H1 (cell line): ENCODE results near the gene ARHGAP18. TPM values are rescaled to one million over a fixed set of nuclear protein-coding genes. Genes with fewer than 3 reads are reported as not detected.

Experiments used
- CTCF ChIA-PET: fragments of 300-600 bp; sonication (Branson Sonifier 250); formaldehyde crosslinking; loops from one replicate; lab custom pipeline; 2021; ENCODE audit not compliant: partially characterized antibody; lab: Charles Lee
- POLR2A ChIA-PET: fragments of 300-600 bp; sonication (Branson Sonifier 250); formaldehyde crosslinking; loops from one replicate; lab custom pipeline; 2021; ENCODE audit warnings: inconsistent platforms; ENCODE audit not compliant: partially characterized antibody; lab: Charles Lee
- DNase-seq, 2 experiments: peaks; one replicate each; pipeline versions ENCODE4 v3.0.0 to v3.0.0-alpha.2; 2010 to 2022; ENCODE audit warnings: low spot score in 2 of 2, low read depth in 1 of 2, mixed read lengths in 1 of 2
- FAIRE-seq: peaks from 2 replicates; lab custom pipeline; 2011; peaks lifted over from hg19 to GRCh38; lab: Jason Lieb, UNC
- H2AFZ ChIP-seq: 2 replicates; pipeline ENCODE4 v1.8.1; 2012; ENCODE audit warnings: low read length, inconsistent platforms
- H2AK5ac ChIP-seq: 2 replicates; pipeline ENCODE4 v1.6.1; 2013; ENCODE audit warnings: low read depth, low read length
- H2BK120ac ChIP-seq: replicated peaks from 2 replicates; pipeline ENCODE3; 2013; ENCODE audit warnings: low read depth, low read length, inconsistent platforms
- H2BK12ac ChIP-seq: 2 replicates; pipeline ENCODE4 v1.6.1; 2013; ENCODE audit warnings: low read depth, low read length
- H2BK15ac ChIP-seq: 2 replicates; pipeline ENCODE4 v1.6.1; 2013; ENCODE audit warnings: low read length
- H2BK20ac ChIP-seq: 2 replicates; pipeline ENCODE4 v1.6.1; 2013; ENCODE audit warnings: low read length
- H2BK5ac ChIP-seq: 2 replicates; pipeline ENCODE4 v1.6.1; 2013; ENCODE audit warnings: low read depth, low read length
- H3K14ac ChIP-seq: 2 replicates; pipeline ENCODE4 v1.6.1; 2013; ENCODE audit warnings: inconsistent platforms; ENCODE audit not compliant: insufficient read length
- H3K18ac ChIP-seq: 2 replicates; pipeline ENCODE4 v1.6.1; 2013; ENCODE audit warnings: low read length; ENCODE audit errors: extremely low read depth
- H3K23ac ChIP-seq: 2 replicates; pipeline ENCODE4 v1.6.1; 2013; ENCODE audit warnings: inconsistent platforms; ENCODE audit not compliant: insufficient read length
- H3K23me2 ChIP-seq: 2 replicates; pipeline ENCODE4 v1.6.1; 2013; ENCODE audit warnings: low read depth, low read length
- H3K27ac ChIP-seq: 2 replicates; pipeline ENCODE4 v1.6.1; 2011; ENCODE audit warnings: low read depth, low read length, inconsistent platforms
- H3K27me3 ChIP-seq, 4 experiments: replicated peaks in 1 of 4; 1 replicate in 1 of 4; 2 replicates in 3 of 4; pipeline versions ENCODE4 v1.6.1 to v1.8.1; 2011 to 2013; ENCODE audit warnings: low read length in 3 of 4, mild to moderate bottlenecking in 3 of 4, inconsistent platforms in 2 of 4, mixed read lengths in 2 of 4, moderate library complexity in 1 of 4; ENCODE audit not compliant: control insufficient read depth in 3 of 4, insufficient read depth in 3 of 4; ENCODE audit errors: extremely low read depth in 1 of 4
- H3K36me3 ChIP-seq, 4 experiments: 2 replicates each; pipeline versions ENCODE4 v1.6.1 to v1.8.1; 2011 to 2013; ENCODE audit warnings: mild to moderate bottlenecking in 4 of 4, low read length in 3 of 4, moderate library complexity in 2 of 4, control low read depth in 1 of 4, inconsistent platforms in 1 of 4; ENCODE audit not compliant: insufficient read depth in 4 of 4, control insufficient read depth in 2 of 4
- H3K4ac ChIP-seq: replicated peaks from 2 replicates; pipeline ENCODE3; 2013; ENCODE audit warnings: low read length, low read depth, mixed read lengths, inconsistent platforms; ENCODE audit not compliant: insufficient read length
- H3K4me1 ChIP-seq, 4 experiments: replicated peaks in 1 of 4; 1 replicate in 1 of 4; 2 replicates in 3 of 4; pipeline versions ENCODE4 v1.6.1 to v1.8.1; 2011 to 2013; ENCODE audit warnings: low read length in 3 of 4, inconsistent platforms in 2 of 4, mixed read lengths in 1 of 4; ENCODE audit not compliant: insufficient read depth in 4 of 4, control insufficient read depth in 3 of 4
- H3K4me2 ChIP-seq, 2 experiments: 2 replicates each; pipeline versions ENCODE4 v1.6.1 to v1.8.1; 2011 to 2013; ENCODE audit warnings: low read depth in 2 of 2, low read length in 2 of 2, control low read depth in 1 of 2, inconsistent platforms in 1 of 2, mild to moderate bottlenecking in 1 of 2; ENCODE audit not compliant: insufficient read depth in 1 of 2
- H3K4me3 ChIP-seq, 4 experiments: fragments of 200-600, 300-600 bp in 1 of 4; sonication (generic), shearing (Covaris generic), sonication (Bioruptor Twin) in 1 of 4; 2 replicates each; pipeline versions ENCODE4 v1.5.1 to v1.8.1; 2011 to 2016; ENCODE audit warnings: low read length in 4 of 4, low read depth in 3 of 4, control low read depth in 2 of 4, inconsistent platforms in 2 of 4, mild to moderate bottlenecking in 2 of 4, mixed read lengths in 1 of 4, moderate library complexity in 1 of 4; ENCODE audit not compliant: insufficient read depth in 2 of 4; ENCODE audit errors: extremely low read depth in 1 of 4
- H3K56ac ChIP-seq: replicated peaks from 2 replicates; pipeline ENCODE3; 2013; ENCODE audit warnings: low read depth, mild to moderate bottlenecking, mixed read lengths, low read length, inconsistent platforms; ENCODE audit not compliant: insufficient read length
- H3K79me1 ChIP-seq: 2 replicates; pipeline ENCODE4 v1.6.1; 2013; ENCODE audit warnings: low read depth, low read length, control low read depth
- H3K79me2 ChIP-seq, 2 experiments: 2 replicates each; pipeline versions ENCODE4 v1.6.1 to v1.8.1; 2012 to 2013; ENCODE audit warnings: low read length in 2 of 2, mild to moderate bottlenecking in 2 of 2, inconsistent platforms in 1 of 2; ENCODE audit not compliant: insufficient read depth in 2 of 2, control insufficient read depth in 1 of 2
- H3K9ac ChIP-seq, 4 experiments: replicated peaks in 1 of 4; 1 replicate in 1 of 4; 2 replicates in 3 of 4; pipeline versions ENCODE4 v1.6.1 to v1.8.1; 2011 to 2013; ENCODE audit warnings: low read depth in 3 of 4, low read length in 3 of 4, control low read depth in 2 of 4, mild to moderate bottlenecking in 2 of 4, moderate library complexity in 2 of 4, inconsistent platforms in 1 of 4; ENCODE audit errors: extremely low read depth in 1 of 4
- H3K9me3 ChIP-seq, 2 experiments: 2 replicates each; pipeline versions ENCODE4 v1.6.1 to v1.8.1; 2012 to 2013; ENCODE audit warnings: mild to moderate bottlenecking in 2 of 2, moderate library complexity in 2 of 2, control low read depth in 1 of 2, inconsistent platforms in 1 of 2, low read depth in 1 of 2, low read length in 1 of 2, mixed read lengths in 1 of 2; ENCODE audit not compliant: insufficient read depth in 2 of 2
- H4K20me1 ChIP-seq, 2 experiments: replicated peaks in 1 of 2; 2 replicates each; pipeline versions ENCODE3 to v1.8.1; 2011 to 2013; ENCODE audit warnings: inconsistent platforms in 2 of 2, low read length in 2 of 2, mild to moderate bottlenecking in 1 of 2; ENCODE audit not compliant: insufficient read depth in 2 of 2, control insufficient read depth in 1 of 2
- H4K5ac ChIP-seq: 2 replicates; pipeline ENCODE4 v1.6.1; 2013; ENCODE audit warnings: low read length, low read depth, mixed read lengths, inconsistent platforms; ENCODE audit not compliant: insufficient read length
- H4K8ac ChIP-seq: 2 replicates; pipeline ENCODE4 v1.8.0; 2013; ENCODE audit warnings: mild to moderate bottlenecking, moderate library complexity, low read length, inconsistent platforms; ENCODE audit not compliant: insufficient read depth; ENCODE audit errors: extremely low read depth
- H4K91ac ChIP-seq: replicated peaks from 2 replicates; pipeline ENCODE3; 2013; ENCODE audit warnings: low read length, mixed read lengths, inconsistent platforms; ENCODE audit not compliant: insufficient read length
- ATF2 ChIP-seq: IDR thresholded peaks from 2 replicates; pipeline ENCODE4 v1.6.1; 2012; ENCODE audit warnings: low read length, inconsistent platforms
- BCL11A ChIP-seq, 2 experiments: IDR thresholded peaks; one replicate each; pipeline ENCODE4 v1.6.1; 2011; ENCODE audit warnings: low read depth in 2 of 2, low read length in 2 of 2, mild to moderate bottlenecking in 2 of 2
- CBX5 ChIP-seq: fragments of 300-800, 300-1000 bp; sonication (generic); IDR thresholded peaks from 2 replicates; pipeline ENCODE4 v1.7.1; 2016; ENCODE audit warnings: antibody characterized with exemption, low read length, low read depth
- CTBP2 ChIP-seq: IDR thresholded peaks from 2 replicates; pipeline ENCODE4 v1.7.0; 2011; ENCODE audit warnings: borderline replicate concordance, mild to moderate bottlenecking, moderate library complexity, mixed read lengths, low read length; ENCODE audit not compliant: insufficient read depth, insufficient read length
- E2F6 ChIP-seq: IDR thresholded peaks from 2 replicates; pipeline ENCODE4 v1.6.1; 2012; ENCODE audit warnings: inconsistent platforms
- KDM1A ChIP-seq: fragments of 200-600, 300-600 bp; sonication (generic); IDR thresholded peaks from 2 replicates; pipeline ENCODE4 v1.7.1; 2016; ENCODE audit warnings: mild to moderate bottlenecking, low read length, borderline replicate concordance
- MAX ChIP-seq: IDR thresholded peaks from 2 replicates; pipeline ENCODE4 v1.6.1; 2012; ENCODE audit warnings: inconsistent platforms
- RFX5 ChIP-seq: IDR thresholded peaks from 2 replicates; pipeline ENCODE4 v1.6.1; 2011; ENCODE audit warnings: low read depth, low read length, improper control_type of control experiment, borderline replicate concordance
- SIX5 ChIP-seq: IDR thresholded peaks from 2 replicates; pipeline ENCODE4 v1.6.1; 2011; ENCODE audit warnings: mild to moderate bottlenecking, low read depth, low read length
- SP4 ChIP-seq: IDR thresholded peaks from 2 replicates; pipeline ENCODE4 v1.6.1; 2012; ENCODE audit warnings: low read length, inconsistent platforms
- YY1 ChIP-seq: IDR thresholded peaks from 2 replicates; pipeline ENCODE4 v1.6.1; 2011; ENCODE audit warnings: low read depth, mild to moderate bottlenecking, low read length
- WGBS, 2 experiments: shearing (Covaris generic) in 1 of 2; methylation state at CpG; one replicate each; pipeline versions ENCODE4 v1.1.6 to v1.1.7; 2013 to 2015; ENCODE audit warnings: low lambda C conversion rate in 2 of 2, mixed read lengths in 2 of 2, inconsistent platforms in 1 of 2, low coverage in 1 of 2, missing lambda C conversion rate in 1 of 2; ENCODE audit not compliant: insufficient replicate concordance in 2 of 2, insufficient coverage in 1 of 2, insufficient read length in 1 of 2; ENCODE audit errors: extremely low coverage in 1 of 2, missing lambda C conversion rate in 1 of 2; 5-methylcytosine and 5-hydroxymethylcytosine counted together
- polyA plus RNA-seq, 7 experiments: library from polyadenylated mRNA; depleted of rRNA in 3 of 7; stranded (reverse) in 5 of 7; unstranded in 2 of 7; fragments of >200 nt in 5 of 7; fragments of 200-250 nt in 2 of 7; gene quantifications; 1 replicate in 5 of 7; 2 replicates in 1 of 7; 4 replicates in 1 of 7; pipeline versions ENCODE4 v1.2.1 to v1.2.3, GENCODE V29; 2011 to 2013; ENCODE audit warnings: missing spikeins in 2 of 7, mixed read lengths in 2 of 7
- total RNA-seq: library from RNA; stranded (reverse); fragmentation: NEBNext Ultra II Directional; extraction: Animal tissue kit (Norgen Biotek cat#: 25700); gene quantifications from 2 replicates; pipeline ENCODE4 v1.2.1, GENCODE V29; 2021

The ARHGAP18 gene
- total and polyA plus RNA-seq, 2 of the 8 experiments (the other 6 are each of a cell fraction or from before 2014, with no cell fraction given) = 0.83 to 4.5 TPM

- Histone ChIP-seq H3K27ac (no peak overlapping the region), H2AFZ (no peak overlapping the region), H3K4me3 (no peak overlapping the region), H3K56ac (no peak overlapping the region), H3K18ac (no peak overlapping the region), H3K79me1 (no peaks in the 10 kb centered on the region), H3K9me3 (no peaks in the 10 kb centered on the region), H3K36me3 (no peaks in the 10 kb centered on the region), H3K4ac (no peak overlapping the region), H4K8ac (no peak overlapping the region), H3K23me2 (0 out of 2 replicates have a peak, but pooled peaks cover 4% of the 10 kb centered on the region), H3K23ac (no peak overlapping the region), H2BK120ac (no peak overlapping the region), H3K4me2 (no peak overlapping the region), H4K91ac (no peak overlapping the region), H3K14ac (no peak overlapping the region), H3K79me2 (no peaks in the 10 kb centered on the region), H4K5ac (no peak overlapping the region), H2BK12ac (no peak overlapping the region), H2BK5ac (no peak overlapping the region), H3K9ac (no peak overlapping the region), H3K4me1 (peaks cover 0 to 9% (median under 1%) of the 10 kb centered on the region in 4 experiments; a peak in 1 of 7 replicates), H2AK5ac (no peak overlapping the region), H4K20me1 (no peaks in the 10 kb centered on the region), H2BK15ac (no peak overlapping the region), H3K27me3 (no peaks in the 10 kb centered on the region; a peak in 1 of 7 replicates), H2BK20ac (no peak overlapping the region)
- DNase-seq (no peak), FAIRE-seq (no peak)
- POLR2A ChIA-PET = no interaction called here
- 98% methylated on average over 8 of the region's 8 CpGs; no CpG with 5 or more reads in 1 of the 2 experiments for WGBS, 2 experiments
- CTCF ChIA-PET = interaction anchor here (0.9 to 1.2 kb wide), 2 partner anchors 22 to 67 kb away, joined by 4 read pairs; no protein-coding TSS in a partner anchor
- TF ChIP-seq CBX5 (no peak), MAX (no peak), E2F6 (no peak), SIX5 (no peak), KDM1A (no peak), CTBP2 (no peak), SP4 (no peak), ATF2 (no peak), BCL11A (IDR thresholded peaks at IDR 0.05; ENCODE audit: low read depth in 2 of 2, low read length in 2 of 2) (no peak), RFX5 (no peak), YY1 (no peak)
These were observed 2.0 kb downstream of the ARHGAP18 start for GRCh38 chr6:129707882-129708495.
